NCI-H187 treated with DMSO at 0.1 percent for 48 hours (cell line): ENCODE results near the gene GAL3ST2.
"Not testable (repeated sequence)": the region's sequence is repeated elsewhere in the genome, so short reads cannot be mapped to it uniquely, and the experiment has no call there.

Experiments used
- DNase-seq: peaks from one replicate; lab custom pipeline; 2025; lab: John Stamatoyannopoulos, UW

GAL3ST2 gene

DNA sequence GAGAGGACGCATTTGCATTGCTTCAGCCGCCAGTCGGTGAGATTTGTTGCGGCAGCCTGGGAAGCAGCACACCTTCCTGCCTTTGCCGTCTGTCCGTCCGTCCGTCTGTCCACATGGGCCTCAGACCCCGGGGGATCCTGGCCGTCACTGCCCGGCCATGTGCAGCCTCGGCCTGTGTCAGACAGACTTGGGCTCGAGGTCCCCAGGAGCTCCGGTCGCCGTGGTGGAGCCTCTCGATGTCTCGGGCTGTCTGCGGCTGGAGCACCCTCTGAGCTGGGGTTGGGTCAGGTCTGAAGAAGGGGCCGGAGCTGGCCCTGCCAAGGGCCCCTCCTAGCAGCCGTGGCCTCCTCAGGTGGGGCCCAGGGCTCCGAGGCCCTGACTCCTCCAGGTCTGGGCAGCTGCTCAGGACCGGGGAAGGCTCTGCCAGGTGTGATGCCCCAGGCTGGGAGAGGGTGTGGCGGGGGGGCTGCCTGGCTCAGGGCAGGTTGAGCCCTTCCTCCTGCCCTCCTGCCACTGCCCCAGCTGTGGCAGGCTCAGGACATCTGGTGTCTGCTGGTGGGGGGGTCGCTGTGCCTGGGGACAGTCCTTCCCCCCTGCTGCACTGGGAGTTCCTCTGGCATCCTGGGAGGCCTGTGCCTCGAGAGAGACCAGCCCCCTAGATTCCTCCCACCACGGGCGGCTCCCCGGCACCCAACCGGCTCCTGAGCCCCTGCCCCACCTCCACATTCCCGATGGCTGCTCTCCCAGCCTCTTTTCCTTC is 44.2 kb downstream of the GAL3ST2 start:
- no peak for DNase-seq

- DNase-seq = no peak
Observed at GRCh38 chr2:241821460-241822263, 45.0 kb downstream of the GAL3ST2 start.

DNA sequence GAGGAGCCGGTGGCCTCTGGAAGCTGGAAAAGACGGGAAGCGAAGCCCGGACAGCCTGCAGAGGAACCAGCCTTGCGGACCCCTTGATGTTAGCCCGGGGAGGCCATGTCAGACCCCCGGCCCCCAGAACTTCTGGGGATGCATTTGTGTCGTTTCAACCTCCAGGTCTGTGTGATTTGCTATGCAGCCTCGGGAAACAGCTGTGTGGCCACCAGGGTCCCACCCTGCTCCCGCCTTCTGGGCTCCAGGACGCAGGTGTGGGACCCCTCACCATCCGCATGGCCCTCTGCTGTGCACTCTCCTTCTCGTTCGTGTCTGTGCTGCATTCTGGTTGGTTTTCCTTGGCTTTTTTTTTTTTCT is 45.6 kb downstream of the GAL3ST2 start:
- no peak for DNase-seq

DNA sequence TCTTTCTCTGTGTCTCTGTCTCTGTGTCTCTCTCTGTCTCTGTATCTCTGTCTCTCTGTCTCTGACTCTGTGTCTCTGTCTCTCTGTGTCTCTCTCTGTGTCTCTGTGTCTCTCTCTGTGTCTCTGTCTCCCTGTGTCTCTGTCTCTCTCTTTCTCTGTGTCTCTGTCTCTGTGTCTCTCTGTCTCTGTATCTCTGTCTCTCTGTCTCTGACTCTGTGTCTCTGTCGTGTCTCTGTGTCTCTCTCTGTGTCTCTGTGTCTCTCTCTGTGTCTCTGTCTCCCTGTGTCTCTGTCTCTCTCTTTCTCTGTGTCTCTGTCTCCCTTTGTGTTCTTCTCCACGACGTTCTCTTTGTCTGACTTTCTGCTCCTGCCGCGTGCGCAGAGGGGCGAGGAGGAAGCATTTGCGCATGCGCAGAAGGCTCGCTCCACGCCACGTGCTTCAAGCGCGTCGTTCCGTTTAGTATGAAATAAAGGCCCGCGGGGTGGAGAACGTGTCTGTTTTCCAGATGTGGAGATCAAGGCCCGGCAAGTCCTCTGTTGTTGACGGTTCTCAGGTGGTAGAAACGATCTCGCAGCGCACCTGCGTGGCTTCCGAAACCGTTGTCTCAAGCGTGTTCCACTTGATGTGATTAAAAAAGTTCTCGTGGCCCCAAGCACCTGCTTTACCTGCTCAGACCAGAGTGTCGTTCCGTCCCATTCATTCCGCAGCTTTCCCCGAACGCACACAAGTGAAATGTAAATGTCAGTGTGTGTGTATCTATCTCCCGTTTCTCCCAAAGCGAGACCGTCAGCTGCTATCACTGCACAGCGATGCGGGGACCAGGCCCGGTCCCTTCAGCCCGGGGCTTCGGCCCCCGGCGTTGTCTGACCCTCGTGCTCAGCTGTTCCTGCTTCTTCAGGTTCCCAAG is 47.2 kb downstream of the GAL3ST2 start:
- DNase-seq = not testable (repeated sequence)

GRCh38 chr2:241827394-241827793 is 50.8 kb downstream of the GAL3ST2 start:
- no peak for DNase-seq

- DNase-seq = no peak
Observed at GRCh38 chr2:241833101-241833663, 56.6 kb downstream of the GAL3ST2 start.

DNA sequence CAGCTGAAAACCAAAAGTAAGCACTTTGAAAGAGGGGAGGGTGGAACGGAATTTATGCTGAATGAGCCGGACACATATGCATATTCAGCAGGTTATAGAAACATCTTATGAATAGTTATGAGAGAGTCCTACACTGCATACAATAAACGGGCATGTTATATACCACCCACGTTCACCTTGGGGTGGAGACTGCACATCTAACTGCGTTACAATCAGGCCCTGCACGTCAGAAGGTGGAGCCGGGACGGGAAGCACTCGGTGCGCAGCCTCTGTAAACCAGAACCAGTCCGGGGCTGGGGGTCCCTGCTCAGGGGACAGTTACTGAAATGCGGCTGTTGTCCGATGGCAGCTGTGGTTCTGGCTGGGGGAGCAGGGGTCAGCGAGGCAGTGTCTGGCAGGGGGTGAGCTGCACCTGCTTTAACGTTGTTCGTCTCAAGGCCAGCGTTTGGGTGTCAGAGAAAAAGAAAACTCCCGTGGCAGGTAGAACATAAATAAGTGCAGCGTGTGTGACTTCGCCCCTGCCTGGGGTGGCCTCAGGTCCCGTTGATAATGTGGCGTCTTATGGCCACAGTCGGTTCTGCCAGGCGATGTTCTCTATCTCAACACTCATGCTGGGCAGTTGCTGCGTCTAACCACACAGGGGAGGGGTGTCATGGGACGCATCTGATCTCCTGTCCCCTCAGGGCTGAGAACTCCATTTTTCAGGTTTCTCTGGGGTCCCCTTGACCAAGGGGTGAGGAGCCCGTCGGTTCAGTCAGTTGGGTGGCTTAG is 57.3 kb downstream of the GAL3ST2 start:
- DNase-seq = not testable (repeated sequence)

- DNase-seq = no peak
Observed at GRCh38 chr2:241834527-241835210, 58.0 kb downstream of the GAL3ST2 start.

DNA sequence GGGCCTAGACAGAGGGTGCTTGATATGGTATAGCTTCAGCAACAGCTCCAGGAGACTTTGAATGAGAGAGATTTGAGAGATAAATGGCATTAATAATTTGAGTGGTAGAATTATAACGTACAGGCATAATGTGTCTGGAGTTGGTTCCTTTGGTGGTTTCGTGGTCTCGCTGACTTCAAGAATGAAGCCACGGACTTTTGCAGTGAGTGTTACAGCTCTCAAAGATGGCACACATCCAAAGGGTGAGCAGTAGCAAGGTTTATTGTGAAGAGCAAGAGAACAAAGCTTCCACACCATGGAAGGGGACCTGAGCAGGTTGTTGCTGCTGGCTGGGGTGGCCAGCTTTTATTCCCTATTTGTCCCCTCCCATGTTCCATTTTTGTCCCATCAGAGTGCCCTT is 59.0 kb downstream of the GAL3ST2 start:
- no peak for DNase-seq

DNA sequence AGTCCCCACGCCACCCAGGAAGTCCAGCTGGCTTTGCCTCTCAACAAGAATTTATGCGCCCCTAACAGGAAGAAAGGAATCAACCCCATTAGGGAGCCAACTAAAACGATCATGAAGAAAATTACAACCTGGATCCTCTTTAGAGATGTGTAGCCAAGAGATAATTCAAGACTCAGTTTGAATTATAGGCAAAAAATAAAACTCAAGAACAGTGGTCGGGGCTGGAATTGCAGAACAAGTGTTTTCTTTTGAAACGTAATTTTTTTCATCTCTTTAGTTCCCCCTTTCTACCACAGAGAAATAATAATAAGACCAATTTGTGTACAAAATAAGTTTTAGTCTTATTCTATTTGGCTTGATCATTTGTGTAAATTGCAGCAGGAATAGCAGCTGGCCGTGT is 59.7 kb downstream of the GAL3ST2 start:
- DNase-seq = no peak

DNA sequence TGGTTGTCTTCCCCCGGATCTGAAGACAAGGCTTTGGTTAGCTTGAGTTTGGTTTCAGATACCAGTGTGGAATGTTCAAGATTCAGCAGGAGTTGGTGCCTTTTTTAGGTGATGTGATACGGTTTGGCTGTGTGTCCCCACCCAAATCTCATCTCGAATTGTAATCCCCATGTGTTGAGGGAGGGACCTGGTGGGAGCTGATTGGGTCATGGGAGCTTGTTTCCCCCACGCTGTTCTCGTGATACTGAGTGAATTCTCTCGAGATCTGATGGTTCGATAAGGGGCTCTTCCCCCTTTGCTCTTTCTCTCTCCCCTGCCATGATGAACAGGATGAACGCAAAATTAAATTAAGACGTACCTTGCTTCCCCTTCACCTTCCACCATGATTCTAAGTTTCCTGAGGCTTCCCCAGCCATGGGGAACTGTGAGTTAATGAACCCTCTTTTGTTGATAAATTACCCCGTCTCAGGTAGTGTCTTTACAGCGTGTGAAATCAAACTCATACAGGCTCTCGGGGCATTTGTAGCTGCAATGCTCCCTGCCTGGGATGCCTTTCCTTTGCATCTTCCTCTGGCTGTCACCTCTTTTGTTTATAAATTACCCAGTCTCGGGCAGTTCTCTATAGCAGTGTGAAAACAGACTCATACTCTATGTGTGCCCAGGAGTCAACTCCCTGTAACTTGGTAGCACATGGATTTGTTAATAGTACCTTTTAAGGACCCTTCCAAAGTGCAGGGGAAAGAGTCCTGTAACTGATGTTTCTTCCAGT is 60.8 kb downstream of the GAL3ST2 start:
- no peak for DNase-seq

DNA sequence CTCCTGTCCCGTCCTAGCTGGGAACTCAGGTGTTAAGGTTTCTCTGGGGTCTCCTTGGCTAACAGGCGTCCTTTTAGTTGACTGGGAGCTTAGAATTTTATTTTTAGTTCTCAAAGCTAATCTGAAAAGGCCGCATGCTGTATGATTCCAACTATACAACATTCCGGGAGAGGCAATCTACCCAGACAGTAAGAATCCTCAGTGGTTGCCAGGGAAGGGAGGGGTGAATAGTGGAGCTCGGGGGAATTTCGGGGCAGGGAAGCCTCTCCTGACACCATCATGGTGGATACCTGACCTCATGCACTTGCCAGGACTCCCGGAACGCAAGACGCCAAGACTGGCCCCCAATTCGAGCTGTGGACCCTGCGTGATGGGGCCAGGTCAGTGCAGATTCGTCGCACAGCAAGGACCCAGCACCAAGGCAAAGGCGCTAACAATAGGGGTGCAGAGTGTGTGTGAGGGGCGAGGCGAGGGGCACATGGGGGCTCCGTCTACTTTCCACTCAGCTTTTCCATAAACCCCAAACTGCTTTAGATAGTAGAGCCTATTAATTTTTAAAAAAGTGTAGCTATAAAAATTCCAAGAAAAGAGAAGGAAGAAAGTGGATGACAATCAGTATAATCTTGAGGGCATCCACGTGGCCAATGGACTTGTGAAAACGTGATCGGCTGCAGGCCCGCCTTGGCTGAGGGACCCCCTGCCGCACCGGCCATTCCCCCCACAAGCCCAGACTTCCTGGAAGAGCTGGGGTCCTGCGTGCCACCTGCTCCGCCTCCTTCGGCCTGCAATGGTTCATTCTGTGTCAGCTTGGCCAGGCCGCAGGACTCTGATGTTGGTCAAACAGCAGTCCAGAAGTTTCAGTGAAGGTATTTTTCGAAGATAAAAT is 64.8 kb downstream of the GAL3ST2 start:
- no peak for DNase-seq

DNA sequence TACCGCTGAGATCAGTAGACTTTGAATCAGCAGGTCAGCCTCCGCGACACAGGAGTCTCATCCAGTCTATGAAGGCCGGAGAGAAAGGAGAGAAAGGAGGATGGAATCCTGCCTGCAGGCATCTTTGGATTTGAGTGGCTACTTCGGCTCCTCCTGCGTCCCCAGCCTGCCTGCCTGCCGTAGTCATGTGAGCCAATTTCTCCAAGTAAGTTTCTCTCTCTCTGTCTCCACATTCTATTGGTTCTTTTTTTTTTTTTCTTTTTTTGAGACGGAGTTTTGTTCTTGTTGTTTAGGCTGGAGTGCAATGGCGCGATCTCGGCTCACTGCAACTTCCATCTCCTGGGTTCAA is 65.4 kb downstream of the GAL3ST2 start:
- no peak for DNase-seq

DNA sequence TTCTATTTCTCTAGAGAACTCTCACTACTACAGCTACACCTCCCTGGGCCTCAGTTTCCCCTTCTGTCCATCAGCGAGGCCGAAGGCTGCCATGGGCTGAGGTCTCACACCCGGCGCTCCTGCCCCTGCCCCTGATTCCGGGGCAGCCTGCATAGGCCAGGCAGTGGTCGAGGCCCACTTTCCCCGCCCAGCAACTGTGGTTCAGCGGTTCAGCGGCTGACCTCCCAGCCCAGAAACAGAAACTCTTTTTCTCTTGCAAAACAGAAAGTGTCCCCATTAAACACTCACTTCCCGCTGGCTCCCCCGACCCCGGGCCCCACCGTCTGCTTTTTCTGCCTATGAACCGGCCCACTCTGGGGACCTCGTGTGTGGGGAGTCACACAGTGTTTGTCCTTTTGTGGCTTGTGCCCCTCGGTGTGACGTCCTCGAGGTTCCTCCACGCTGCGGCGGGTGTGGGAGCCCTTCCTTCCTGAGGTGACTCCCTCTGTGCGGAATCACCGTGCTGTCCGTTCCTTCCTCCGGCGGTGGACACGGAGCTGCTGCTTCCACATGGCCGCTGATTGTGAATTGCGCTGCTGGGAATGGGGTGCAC is 66.1 kb downstream of the GAL3ST2 start:
- DNase-seq = no peak

- DNase-seq = no peak
Observed at GRCh38 chr2:241843321-241844065, 66.9 kb downstream of the GAL3ST2 start.

DNA sequence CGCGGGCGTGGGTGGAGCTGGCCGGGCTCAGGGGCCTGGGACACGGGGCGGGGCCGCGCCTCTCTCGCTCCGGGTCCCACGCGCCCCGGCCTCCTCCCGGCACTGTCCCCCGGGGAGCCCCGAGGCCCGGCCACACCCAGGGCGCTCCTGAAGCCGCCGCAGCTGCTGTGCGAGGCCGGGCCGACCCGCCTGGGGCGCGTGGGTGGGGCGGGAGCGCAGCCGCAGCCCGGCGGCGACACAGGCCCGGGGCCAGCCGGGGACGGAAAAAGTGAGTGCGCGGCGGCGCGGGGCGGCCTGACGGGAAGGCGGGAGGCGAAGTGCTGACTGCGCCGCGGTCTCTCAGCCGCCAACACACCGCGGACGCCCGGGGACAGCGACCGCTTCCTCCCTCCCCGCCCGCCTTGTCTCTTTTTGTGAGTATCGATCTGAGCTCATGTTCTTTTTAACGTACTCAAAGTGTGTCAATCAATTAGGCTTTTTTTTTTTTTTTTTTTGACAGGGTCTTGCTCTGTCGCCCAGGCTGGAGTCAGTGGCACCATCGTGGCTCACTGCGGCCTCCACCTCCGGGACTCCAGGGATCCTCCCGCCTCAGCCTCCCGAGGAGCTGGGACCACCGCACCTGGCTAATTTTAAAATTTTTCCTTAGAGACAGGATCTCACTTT is 67.6 kb downstream of the GAL3ST2 start:
- DNase-seq = no peak

GRCh38 chr2:241844831-241845578 is 68.4 kb downstream of the GAL3ST2 start:
- DNase-seq = no peak
